ENCODE measurements around the gene XPO5.
A peak's percentile ranks its signal among the peaks of the same experiment; 100 is the strongest.
"Not testable (repeated sequence)": the region's sequence is repeated elsewhere in the genome, so short reads cannot be mapped to it uniquely, and the experiment has no call there.

Gene XPO5

DNA sequence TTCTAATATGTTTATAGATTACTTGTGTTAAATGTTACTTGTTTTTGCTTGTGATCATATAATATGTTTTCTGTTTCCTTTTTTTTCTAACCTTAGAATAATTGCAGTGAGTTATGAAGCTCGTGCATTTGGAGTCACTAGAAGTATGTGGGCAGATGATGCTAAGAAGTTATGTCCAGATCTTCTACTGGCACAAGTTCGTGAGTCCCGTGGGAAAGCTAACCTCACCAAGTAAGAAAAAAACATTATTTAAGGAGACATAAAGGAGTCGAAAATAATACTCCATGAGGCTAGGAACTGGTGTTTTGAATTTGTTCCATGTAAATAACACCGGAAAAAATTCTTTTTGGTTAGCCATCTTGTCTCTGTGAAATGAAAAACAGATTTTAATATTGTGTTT lies 7.1 kb upstream of the XPO5 start:
- no peak for DNase-seq

DNA sequence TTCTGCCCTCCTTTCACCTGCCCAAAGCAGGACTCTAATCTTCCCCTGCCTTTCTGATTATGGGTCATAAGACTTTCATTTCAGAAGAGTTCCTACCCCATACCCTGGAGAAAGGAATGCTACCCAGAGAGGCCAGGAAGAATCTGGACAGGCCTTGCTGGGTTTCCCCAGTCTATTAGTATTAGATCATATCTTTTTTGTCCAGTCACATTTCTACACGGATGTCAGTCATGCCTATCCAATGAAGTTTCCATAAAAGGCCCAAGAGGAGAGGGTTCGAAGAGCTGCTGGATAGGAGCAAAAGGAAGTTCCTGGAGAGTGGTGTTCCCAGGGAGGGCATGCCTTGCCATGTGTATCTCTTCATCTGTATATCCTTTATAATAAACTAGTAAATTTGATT lies 3.3 kb upstream of the XPO5 start:
- no peak for DNase-seq

DNA sequence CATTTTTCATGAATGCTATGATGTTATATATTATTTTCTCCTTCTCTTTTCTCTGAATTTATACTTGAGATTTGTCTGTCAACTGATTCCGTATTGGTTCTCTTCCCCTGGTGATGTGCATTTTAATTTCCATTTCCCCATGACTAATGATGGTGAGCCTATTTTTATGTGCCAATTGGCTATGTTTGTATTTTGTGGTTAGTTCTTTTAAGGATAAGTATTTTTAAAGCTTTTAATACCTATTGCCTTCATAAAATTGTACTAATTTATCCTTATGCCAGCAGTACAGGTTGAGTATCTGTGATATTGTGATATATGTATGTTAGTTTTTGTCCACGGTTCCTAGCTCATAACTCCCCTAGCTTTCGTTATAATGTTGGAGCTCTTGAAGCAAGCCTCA lies 2.9 kb upstream of the XPO5 start:
- no peak for DNase-seq

DNA sequence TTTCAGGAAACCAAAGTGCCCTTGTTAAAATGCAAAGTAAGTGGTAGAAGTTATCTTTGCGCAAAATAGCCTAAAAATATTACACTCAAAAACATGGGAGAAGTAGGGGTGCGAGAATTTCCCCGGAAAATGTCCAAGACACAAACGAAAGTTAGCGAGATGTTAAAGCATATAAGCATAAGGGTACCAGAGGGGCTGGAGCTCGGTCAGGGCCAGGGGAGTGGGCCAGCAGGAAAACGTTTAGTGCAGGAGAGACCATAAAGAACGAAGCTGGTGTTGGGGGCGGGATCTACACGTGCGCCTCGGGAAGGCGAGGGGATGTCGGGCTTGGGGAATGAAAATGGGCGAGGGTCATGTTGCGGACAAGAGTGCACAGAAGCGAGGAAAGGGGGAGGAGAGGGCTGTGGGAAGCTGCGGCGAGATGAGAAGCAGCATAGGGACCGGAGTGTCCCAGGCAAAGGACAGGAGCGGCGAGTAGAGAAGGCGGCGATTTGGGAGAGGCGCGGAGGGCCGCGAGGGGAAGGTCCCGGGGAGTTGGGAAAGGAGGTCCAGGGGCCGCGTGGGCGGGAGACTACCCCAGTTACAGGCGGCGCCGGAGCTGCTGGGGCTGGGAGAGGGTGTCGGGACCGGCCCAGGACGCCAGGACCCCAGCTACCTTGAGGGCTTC lies 600 bp downstream of the XPO5 start:
- DNase-seq: no peak

DNA sequence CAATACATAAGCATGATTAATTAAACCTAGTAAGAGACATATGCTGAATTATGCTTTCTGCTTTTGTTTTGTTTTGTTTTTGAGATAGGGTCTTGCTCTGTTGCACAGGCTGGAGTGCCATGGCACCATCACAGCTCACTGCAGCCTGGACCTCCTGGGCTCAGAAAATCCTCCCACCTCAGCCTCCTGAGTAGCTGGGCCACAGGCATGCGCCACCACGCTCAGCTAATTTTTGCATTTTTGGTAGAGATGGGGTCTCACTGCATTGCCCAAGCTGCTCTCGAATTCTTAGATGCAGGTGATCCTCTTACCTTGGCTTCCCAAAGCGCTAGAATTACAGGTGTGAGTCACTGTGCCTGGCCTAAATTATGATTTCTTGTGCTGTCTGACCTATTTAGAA lies 3.8 kb downstream of the XPO5 start:
- DNase-seq: no peak

GRCh38 chr6:43570876-43571441 lies 4.9 kb downstream of the XPO5 start:
- no peak for DNase-seq

- DNase-seq: no peak
Observed at GRCh38 chr6:43559328-43559727, 16.5 kb downstream of the XPO5 start.

DNA sequence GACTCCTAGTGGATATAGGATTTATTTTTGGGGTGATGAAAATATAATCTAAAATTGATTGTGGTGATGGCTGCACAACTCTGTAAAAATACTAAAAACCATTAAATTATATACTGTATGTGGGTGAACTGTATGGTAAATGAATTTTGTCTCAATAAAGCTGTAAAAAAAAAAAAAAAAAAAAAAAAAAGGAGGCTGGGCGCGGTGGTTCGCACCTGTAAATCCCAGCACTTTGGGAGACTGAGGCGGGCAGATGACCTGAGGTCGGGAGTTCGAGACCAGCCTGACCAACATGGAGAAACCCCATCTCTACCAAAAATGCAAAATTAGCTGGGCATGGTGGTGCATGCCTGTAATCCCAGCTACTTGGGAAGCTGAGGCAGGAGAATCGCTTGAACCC lies 18.2 kb downstream of the XPO5 start:
- not testable (repeated sequence) for DNase-seq

DNA sequence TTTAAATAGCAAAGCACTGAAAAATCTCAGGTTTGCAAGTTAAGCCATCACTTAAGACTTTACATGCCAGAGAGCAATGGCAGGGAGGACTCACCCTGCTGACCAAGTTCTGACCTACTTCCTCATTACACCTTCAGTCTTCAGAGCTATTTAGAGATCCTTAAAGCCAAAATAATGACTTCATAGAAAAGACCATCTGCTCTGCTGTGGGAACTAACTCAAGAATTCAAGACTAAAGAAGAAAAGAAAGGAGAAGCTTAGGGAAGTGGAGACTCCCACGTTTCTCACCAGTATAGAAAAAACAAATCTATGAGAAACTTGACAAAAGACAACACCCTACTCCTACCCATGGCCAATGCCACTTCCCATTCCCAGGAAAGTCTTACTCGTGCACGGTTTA lies 28.6 kb downstream of the XPO5 start:
- DNase-seq: no peak

- no peak for DNase-seq
Observed at GRCh38 chr6:43544461-43544860, 31.4 kb downstream of the XPO5 start.

DNA sequence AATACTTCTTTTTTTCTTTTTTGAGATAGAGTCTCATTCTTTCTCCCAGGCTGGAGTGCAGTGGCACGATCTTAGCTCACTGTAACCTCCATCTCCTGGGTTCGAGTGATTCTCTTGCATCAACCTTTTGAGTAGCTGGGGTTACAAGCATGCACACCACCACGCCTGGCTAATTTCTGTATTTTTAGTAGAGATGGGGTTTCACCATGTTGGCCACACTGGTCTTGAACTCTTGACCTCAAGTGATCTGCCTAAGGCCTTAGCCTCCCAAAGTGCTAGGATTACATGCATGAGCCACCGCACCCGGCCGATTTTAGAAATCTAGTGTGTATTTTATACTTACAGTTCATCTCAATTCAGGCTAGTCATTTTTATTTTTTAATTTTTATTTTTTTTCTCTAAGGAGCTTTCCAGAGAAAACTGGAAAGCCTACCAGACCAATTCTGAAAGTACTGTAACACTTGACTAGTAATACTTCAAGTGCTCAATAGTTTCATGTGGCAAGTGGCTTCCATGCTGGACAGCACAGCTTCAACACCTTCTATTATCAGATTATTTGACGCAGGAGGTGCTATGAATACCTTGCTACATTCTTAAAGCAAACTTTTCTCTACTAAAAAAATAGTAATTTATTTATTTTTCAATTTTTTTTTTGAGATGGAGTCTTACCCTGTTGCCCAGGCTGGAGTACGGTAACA lies 33.9 kb downstream of the XPO5 start:
- DNase-seq: no peak

- no peak for DNase-seq
Observed at GRCh38 chr6:43540507-43540906, 35.3 kb downstream of the XPO5 start.

DNA sequence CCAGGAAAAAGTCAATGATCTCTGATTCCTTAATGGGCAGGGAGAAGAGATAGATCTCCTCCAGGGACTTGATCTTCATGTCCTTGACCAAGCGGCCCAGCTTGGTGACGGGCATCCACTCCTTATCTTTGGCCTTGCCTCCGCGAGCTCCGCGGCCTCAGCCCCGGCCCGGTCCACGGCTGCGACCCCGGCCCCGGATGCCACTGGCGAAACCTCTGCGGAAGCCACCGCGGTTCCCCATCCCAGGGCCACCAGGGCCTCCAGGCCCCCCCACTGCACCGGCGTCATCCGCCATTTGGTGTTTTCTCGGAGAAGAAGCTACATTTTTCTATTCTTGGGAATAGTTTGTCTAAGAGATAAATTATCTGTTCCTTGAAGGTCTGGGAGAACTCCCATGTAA lies 36.4 kb downstream of the XPO5 start:
- DNase-seq: not testable (repeated sequence)

GRCh38 chr6:43538986-43539385 lies 36.9 kb downstream of the XPO5 start:
- not testable (repeated sequence) for DNase-seq

- no peak for DNase-seq
Observed at GRCh38 chr6:43532201-43532600, 43.6 kb downstream of the XPO5 start.

DNA sequence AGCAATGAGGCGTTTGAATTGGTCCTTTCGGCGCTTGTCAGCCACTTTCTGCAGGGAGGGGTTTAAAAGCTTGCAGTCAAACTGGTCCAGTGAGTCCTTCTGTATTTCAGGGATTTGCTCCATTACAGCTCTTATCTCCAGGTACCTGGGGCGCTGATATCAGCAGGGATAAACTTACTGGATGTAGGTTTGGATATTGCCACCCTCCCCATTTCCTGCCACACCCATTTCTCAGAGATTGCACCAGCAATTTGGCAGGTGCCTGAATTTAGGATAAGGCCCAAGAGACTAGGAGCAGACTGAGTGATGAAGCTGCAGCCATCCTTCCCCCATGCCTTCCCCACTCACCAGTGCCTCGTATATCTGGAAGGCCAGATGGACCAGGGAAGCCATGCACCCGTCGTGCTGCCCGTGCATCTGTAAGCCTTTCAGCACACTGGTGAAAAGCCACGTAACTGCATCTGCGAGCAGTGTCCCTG lies 51.3 kb downstream of the XPO5 start:
- DNase-seq: no peak

DNA sequence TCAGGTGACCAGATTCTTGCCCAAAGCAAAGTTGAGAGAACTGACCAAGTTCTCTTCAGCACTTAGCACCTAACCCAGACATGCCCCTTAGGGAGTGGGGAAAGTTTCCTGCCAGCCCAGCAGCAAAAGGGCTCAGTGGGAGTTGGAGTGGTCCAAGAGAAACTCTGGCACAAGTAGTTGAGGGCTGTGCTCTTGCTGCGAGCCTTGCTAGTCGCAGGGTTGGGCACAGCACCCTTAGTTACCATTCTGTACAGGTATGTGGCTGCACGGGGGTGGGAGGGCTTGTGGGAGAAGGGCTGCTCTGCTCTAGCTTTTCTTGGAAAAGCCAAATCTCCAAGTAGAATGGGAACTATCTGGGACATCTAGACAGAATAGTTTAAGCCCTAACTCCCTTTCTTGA lies 52.6 kb downstream of the XPO5 start:
- no peak for DNase-seq

DNA sequence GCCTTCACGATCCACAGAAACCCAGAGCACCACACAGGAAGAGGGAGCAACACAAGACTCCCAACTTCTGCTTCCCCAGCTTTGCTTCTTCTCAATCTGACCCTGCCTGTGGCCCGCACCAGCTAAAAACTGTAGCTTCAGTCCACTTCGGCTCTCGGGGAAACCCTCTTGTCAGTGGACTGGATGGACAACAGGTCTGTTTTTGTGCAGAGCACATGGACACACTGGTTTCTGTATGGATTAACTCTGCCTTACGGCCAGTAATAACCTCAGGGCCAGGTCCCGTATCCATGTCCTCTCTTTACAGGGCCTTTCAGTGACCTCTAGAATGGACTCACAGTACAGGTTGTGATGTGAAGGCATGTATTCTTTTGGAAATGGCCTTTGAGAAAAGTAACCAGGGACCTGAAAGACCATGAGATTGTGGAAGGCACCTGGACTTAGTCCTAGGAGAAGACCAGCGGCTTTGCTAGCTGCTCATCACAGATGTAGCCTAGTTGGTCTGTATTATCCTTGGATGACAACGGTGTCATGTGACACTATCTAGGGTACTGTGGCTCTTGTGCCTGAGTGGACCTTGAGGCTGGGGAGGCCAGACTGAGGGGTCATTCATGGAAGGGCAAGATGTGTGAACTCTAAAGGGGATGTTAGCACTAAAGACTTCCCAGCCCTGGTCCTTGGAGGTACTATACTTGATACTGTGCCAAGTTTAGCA lies 53.1 kb downstream of the XPO5 start:
- no peak for DNase-seq

DNA sequence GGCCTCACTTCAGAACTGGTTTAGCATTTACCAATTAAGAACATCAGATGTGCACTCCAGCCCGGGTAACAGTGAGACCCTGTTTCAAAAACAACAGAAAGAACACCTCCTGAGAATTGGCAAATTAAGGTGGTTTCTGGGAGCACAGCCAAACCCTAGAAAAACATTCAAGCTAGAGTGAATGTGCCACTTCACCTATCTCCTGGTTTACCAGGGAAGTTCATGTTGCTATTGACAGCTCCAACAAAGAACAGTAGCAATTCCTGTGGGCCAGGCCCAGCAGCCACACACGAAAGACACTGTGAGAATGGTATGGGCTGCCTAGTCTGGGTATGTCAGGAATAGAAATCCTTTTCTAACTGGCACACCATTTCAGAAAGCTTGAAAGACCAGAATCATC lies 54.0 kb downstream of the XPO5 start:
- DNase-seq: no peak

DNA sequence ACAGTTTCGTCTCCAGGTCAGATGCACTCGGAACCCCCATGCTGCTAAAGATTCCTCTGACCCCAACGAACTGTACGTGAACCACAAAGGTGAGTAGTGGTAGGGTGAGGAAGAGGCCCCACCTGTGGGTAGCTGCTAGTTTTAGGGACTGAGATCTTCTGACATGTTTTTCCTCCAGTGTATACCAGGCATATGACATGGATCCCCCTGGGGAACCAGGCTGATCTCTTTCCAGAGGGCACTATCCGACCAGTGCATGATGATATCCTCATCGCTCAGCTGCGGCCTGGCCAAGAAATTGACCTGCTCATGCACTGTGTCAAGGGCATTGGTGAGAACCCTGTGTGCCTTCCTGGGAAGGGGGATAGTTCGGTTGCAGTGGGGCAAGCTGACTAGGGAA lies 55.7 kb downstream of the XPO5 start:
- DNase-seq: no peak

GRCh38 chr6:43517505-43518357 lies 58.1 kb downstream of the XPO5 start:
- DNase-seq: no peak

DNA sequence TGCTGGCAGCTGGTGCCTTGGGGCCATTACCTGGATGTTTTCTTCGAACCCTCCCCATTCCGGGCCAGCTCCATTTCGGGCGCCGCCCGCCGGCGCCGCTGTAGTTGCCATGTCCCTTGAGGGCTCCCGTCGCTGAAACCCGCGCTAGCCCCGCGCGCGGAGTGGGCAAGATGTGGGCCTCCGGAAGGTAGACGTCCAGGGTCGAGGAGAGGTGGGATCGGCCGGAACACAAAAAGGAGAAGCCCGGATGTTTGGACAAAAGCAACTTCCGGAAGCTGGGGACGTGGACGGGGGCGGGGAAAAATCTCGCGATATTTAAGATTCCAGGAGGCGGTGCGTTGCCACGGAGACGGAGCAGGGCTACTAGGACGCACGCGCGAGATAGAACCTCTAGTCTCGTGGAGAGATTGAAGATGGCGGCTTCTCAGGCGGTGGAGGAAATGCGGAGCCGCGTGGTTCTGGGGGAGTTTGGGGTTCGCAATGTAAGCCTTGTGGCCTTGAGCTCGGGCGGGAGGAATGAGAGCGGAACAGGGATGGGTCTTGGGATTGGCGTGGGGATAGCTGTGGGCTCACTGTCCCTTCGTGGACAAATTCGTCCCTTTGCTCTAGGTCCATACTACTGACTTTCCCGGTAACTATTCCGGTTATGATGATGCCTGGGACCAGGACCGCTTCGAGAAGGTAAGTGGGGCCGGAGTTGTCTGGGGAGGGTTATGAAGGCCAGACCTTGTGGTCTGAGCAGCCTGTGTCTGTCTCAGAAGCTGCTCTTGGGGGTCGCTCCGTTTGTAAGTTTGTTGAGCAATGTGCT lies 58.9 kb downstream of the XPO5 start, which contains the start of the genes POLR1C and YIPF3:
TSS of gene POLR1C (plus strand) at position 393 of the 808 bp plus-strand sequence. CDS start at position 414, 21 bp downstream.
TSS of gene YIPF3 (minus strand) at position 230 of the 808 bp plus-strand sequence. CDS start at position 111, 119 bp downstream.
- DNase-seq: peak; percentile 95
